ENCODE measurements around the gene ESCO1.

Gene ESCO1

GRCh38 chr18:21507913-21508701 lies 92.4 kb downstream of the ESCO1 start:
- TF ChIP-seq CTCF (IDR thresholded peaks at IDR 0.05; ENCODE audit: borderline replicate concordance, insufficient read depth, low read depth, low read length), result no peak
- no peak overlapping the region for H3K4me3 ChIP-seq (ENCODE audit: low read depth, low read length)

- no peak for TF ChIP-seq CTCF (IDR thresholded peaks at IDR 0.05; ENCODE audit: borderline replicate concordance, insufficient read depth, low read depth, low read length)
- no peak overlapping the region for H3K4me3 ChIP-seq (ENCODE audit: low read depth, low read length)
These were observed 97.8 kb downstream of the ESCO1 start for GRCh38 chr18:21502661-21503060.

- no peak overlapping the region for H3K4me3 ChIP-seq (ENCODE audit: low read depth, low read length)
- TF ChIP-seq CTCF (IDR thresholded peaks at IDR 0.05; ENCODE audit: borderline replicate concordance, insufficient read depth, low read depth, low read length), result no peak
These were observed 100.5 kb downstream of the ESCO1 start for GRCh38 chr18:21499997-21500396.

GRCh38 chr18:21496277-21496835 lies 104.1 kb downstream of the ESCO1 start:
- H3K4me3 ChIP-seq (ENCODE audit: low read depth, low read length), result no peak overlapping the region
- no peak for TF ChIP-seq CTCF (IDR thresholded peaks at IDR 0.05; ENCODE audit: borderline replicate concordance, insufficient read depth, low read depth, low read length)

DNA sequence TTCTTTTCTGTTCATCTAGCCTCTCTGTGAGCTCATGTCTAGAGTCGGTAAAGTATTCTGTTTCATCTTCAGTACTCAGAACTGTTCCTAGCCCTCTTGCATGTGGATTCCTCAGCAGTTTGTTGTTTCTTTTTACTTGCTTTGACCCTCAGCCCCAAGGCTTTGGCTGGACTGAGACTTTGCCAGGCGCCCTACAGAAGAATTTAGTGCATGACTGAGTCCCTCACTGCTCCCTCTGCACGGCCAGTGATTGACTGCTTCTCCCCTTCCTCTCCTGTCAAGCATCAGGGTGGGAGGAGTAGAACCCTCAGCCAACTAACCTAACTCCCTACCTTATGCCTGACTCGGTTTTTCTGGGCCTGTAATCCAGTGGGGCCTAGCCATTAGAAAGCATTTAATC lies 109.8 kb downstream of the ESCO1 start:
- H3K4me3 ChIP-seq (ENCODE audit: low read depth, low read length), result no peak overlapping the region
- no peak for TF ChIP-seq CTCF (IDR thresholded peaks at IDR 0.05; ENCODE audit: borderline replicate concordance, insufficient read depth, low read depth, low read length)

DNA sequence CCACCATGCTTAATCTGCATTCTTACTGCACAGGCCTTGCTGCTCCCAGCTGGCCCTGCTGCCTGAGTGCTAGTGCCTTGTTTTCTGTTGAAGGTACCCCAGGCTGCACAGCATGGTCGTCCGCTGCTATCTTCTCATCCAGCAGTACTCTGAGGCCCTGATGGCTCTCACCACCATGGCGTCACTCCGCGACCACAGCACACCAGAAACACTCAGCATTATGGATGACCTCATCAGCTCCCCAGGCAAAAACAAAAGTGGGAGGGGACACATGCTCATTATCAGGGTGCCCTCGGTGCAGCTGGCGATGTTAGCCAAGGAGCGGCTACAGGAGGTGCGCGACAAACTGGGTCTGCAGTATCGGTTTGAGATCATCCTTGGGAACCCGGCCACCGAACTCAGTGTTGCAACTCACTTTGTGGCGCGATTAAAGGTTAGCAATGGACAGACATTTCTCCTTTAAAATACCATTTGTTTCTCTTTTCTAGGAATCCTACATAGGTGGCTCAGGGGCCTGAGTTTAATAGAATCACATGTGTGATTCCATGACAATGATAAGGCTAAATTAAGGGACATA lies 110.5 kb downstream of the ESCO1 start:
- no peak for TF ChIP-seq CTCF (IDR thresholded peaks at IDR 0.05; ENCODE audit: borderline replicate concordance, insufficient read depth, low read depth, low read length)
- H3K4me3 ChIP-seq (ENCODE audit: low read depth, low read length), result no peak overlapping the region
